ENCODE measurements around the gene OR4A15. TPM values are rescaled to one million over a fixed set of nuclear protein-coding genes. Genes with fewer than 3 reads are reported as not detected.

OR4A15 gene
- total RNA-seq: not detected in 2 replicates

DNA sequence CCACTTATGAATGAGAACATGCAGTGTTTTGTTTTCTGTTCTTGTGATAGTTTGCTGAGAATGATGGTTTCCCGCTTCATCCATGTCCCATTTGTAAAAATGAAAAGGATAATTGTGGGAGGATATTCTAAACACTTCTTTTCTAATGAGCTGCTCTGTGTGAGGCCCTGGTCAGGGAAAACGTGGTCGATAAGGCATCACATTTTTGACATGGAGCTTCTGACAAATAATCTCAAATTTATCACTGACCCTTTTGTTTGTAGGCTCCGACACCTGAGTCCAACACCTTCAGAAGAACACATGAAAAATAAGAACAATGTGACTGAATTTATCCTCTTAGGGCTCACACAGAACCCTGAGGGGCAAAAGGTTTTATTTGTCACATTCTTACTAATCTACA lies at the start of gene OR4A15:
OR4A15 (plus strand) TSS at position 301 of the 400 bp plus-strand sequence; CDS start at position 301, 0 bp downstream.

DNA sequence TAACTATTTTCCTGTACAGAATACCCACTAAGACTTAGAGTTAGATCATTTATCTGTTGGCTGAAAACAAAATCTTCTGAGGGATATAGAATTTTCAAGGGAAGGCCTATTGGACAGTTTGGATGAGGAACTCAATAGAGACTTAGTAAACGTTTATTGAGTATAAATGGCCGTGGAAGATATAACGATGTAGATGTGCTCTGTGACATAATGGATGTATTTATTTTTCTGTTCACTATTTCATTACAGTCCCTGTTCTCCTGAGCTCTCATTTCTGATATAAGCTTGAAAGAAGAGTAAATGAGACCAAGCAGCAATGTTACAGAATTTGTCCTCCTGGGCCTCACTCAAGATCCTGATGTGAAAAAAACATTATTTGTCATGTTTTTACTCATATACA lies 24.9 kb upstream of the OR4A15 start, which contains the start of gene OR4A16:
OR4A16 (plus strand) TSS at position 301 of the 400 bp plus-strand sequence; CDS start at position 301, 0 bp downstream.

Small RNA genes lying within 50 kb of the gene (small RNA-seq; reads per million reads assigned to genes)
- not detected for gene OR4X7P

Other genes starting within 250 kb of the OR4A15 start
- not detected in 2 replicates for gene TRIM48, start 105.8 kb upstream of the OR4A15 start, total RNA-seq
- gene OR4A16, start 24.8 kb upstream of the OR4A15 start, total RNA-seq: not detected in 2 replicates
- not detected in 2 replicates for gene OR4C15, start 186.5 kb downstream of the OR4A15 start, total RNA-seq
- gene OR4C16, start 204.2 kb downstream of the OR4A15 start, total RNA-seq: not detected in 2 replicates
- gene OR4C11, start 239.7 kb downstream of the OR4A15 start, total RNA-seq: not detected in 2 replicates